Mucosa of rectum (tissue), 2 donors: ENCODE results near the gene NDUFS7.

Experiments used
- H3K27ac ChIP-seq, 2 donors: one replicate each; pipeline ENCODE4 v1.7.0; 2013; ENCODE audit warnings: inconsistent platforms in 2 of 2, low read depth in 2 of 2, low read length in 2 of 2
- H3K27me3 ChIP-seq, 2 donors: one replicate each; pipeline ENCODE4 v1.7.0; 2013; ENCODE audit warnings: low read length in 2 of 2; ENCODE audit not compliant: control insufficient read depth in 2 of 2, insufficient read depth in 2 of 2
- H3K36me3 ChIP-seq, 2 donors: one replicate each; pipeline ENCODE4 v1.7.0; 2013; ENCODE audit warnings: low read length in 2 of 2; ENCODE audit not compliant: control insufficient read depth in 2 of 2, insufficient read depth in 2 of 2
- H3K4me1 ChIP-seq, 2 donors: one replicate each; pipeline ENCODE4 v1.7.0; 2013; ENCODE audit warnings: low read length in 2 of 2, mild to moderate bottlenecking in 1 of 2; ENCODE audit not compliant: control insufficient read depth in 2 of 2, insufficient read depth in 2 of 2
- H3K4me3 ChIP-seq, 2 donors: one replicate each; pipeline ENCODE4 v1.7.0; 2013; ENCODE audit warnings: low read length in 2 of 2
- H3K9ac ChIP-seq, 2 donors: one replicate each; pipeline ENCODE4 v1.7.0; 2013; ENCODE audit warnings: low read length in 2 of 2, low read depth in 1 of 2, mild to moderate bottlenecking in 1 of 2
- H3K9me3 ChIP-seq, 2 donors: one replicate each; pipeline ENCODE4 v1.7.0; 2013; ENCODE audit warnings: low read length in 2 of 2; ENCODE audit not compliant: control insufficient read depth in 2 of 2
- donor health status: healthy.
- donor health status: Normal muscosa, but diverticular disease.

Gene NDUFS7

DNA sequence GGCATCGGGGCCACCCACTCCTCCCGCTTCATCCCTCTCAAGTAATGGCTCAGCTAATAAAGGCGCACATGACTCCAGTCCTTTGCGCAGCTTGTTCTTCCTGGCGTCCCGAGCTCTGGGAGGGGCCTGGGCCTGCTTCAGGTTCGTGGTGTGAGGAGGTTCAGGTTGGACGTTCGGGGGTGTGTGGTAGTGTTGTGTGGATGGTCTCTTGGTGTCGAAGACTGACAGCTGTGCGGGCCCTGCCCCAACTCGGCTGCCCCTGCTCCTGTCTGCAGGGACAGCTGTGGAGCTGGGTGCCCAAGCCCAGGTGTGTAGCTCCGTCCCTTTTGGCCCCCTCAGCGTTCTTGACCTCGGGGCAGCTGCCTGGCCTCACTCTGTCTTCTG is 56.7 kb downstream of the NDUFS7 start:
- Histone ChIP-seq H3K9me3 (no peaks in the 10 kb centered on the region), H3K4me1 (peaks cover 20% of the 10 kb centered on the region in 2 donors), H3K4me3 (no peak overlapping the region), H3K36me3 (peaks cover 21 to 27% of the 10 kb centered on the region in 2 donors), H3K27ac (no peak overlapping the region), H3K27me3 (peaks cover 0 to 2% of the 10 kb centered on the region in 2 donors), H3K9ac (no peak overlapping the region)

DNA sequence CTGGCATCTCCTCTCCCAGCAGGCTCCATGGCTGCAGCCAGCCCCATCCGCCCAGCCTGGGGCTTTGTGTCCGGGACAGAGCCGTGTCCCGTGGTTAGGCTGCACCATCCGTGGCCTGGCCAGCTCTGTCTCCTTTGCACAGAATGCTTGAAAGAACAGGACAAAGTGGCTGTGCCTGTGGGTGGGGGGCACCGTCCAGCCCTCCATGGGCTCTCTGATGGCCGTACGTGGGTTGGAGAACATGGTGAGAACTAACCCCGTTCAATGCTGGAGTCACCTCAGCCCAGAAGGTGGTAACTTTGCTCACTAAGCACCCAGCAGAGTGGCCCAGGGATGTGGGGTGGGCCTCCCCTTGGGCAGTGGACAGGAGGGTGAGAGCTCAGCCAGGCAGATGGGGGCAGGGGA is 57.3 kb downstream of the NDUFS7 start:
- Histone ChIP-seq H3K27ac (no peak overlapping the region), H3K36me3 (peaks cover 20 to 24% of the 10 kb centered on the region in 2 donors), H3K9me3 (no peaks in the 10 kb centered on the region), H3K27me3 (peaks cover 0 to 2% of the 10 kb centered on the region in 2 donors), H3K4me3 (no peak overlapping the region), H3K4me1 (peaks cover 20 to 22% of the 10 kb centered on the region in 2 donors), H3K9ac (no peak overlapping the region)

DNA sequence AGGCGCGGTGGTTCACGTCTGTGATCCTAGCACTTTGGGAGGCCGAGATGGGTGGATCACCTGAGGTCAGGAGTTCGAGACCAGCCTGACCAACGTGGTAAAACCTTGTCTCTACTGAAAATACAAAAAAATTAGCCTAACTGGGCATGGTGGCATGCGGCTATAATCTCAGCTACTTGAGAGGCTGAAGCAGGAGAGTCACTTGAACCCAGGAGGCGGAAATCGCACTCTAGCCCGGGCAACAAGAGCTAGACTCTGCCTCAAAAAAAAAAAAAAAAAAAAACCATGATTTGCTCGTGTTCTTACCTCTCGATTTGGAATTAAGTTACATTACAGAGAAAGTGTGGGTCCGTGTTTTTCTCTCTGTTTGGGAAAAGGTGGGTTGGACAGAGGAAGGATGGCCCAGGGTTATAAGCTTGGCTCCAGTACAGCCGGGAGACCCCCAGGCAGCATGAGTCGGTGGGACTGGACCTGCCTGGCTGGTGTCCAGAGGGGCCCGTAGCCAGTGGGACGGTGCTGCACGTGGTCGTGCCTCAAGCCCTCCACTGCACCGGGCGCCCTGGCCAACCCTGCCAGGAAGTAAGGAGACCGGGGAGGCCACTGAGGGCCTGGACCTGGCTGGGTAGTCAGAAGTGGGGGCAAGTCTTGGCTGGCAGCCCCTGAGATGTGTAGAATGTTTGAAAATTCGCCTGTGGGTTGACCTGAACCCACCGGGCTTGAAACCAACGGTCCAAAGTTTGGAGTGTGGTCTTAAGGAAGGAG is 58.2 kb downstream of the NDUFS7 start:
- H3K36me3 ChIP-seq: peaks cover 20 to 24% of the 10 kb centered on the region in 2 donors
- H3K9me3 ChIP-seq: no peaks in the 10 kb centered on the region
- no peak overlapping the region for H3K4me3 ChIP-seq
- peaks cover 20% of the 10 kb centered on the region in 2 donors for H3K4me1 ChIP-seq
- peaks cover 2 to 7% of the 10 kb centered on the region in 2 donors for H3K27me3 ChIP-seq
- no peak overlapping the region for H3K9ac ChIP-seq
- H3K27ac ChIP-seq: no peak overlapping the region
